AG09309 (cell line): ENCODE results near the gene SDK1.

Experiments used
- DNase-seq: peaks from one replicate; pipeline ENCODE4 v3.0.0-alpha.2; 2010; ENCODE audit warnings: low read depth
- H3K4me3 ChIP-seq: 2 replicates; pipeline ENCODE4 v1.5.1; 2011; ENCODE audit warnings: mild to moderate bottlenecking, low read depth, low read length, moderate library complexity; ENCODE audit not compliant: control insufficient read depth
- CTCF ChIP-seq: IDR thresholded peaks from 2 replicates; pipeline ENCODE4 v1.5.1; 2011; ENCODE audit warnings: mild to moderate bottlenecking, low read depth, low read length, inconsistent platforms; ENCODE audit not compliant: insufficient read depth, control insufficient read depth; ENCODE audit errors: missing control alignments

SDK1 gene

GRCh38 chr7:3370068-3370830 lies 69.2 kb downstream of the SDK1 start:
- H3K4me3 ChIP-seq: no peak overlapping the region
- TF ChIP-seq CTCF: no peak
- no peak for DNase-seq

- H3K4me3 ChIP-seq: no peak overlapping the region
- DNase-seq: no peak
- TF ChIP-seq CTCF: no peak
Observed at GRCh38 chr7:3370921-3371320, 69.9 kb downstream of the SDK1 start.

GRCh38 chr7:3371601-3372000 lies 70.5 kb downstream of the SDK1 start:
- DNase-seq: no peak
- H3K4me3 ChIP-seq: no peak overlapping the region
- no peak for TF ChIP-seq CTCF

GRCh38 chr7:3374239-3374638 lies 73.2 kb downstream of the SDK1 start:
- no peak for DNase-seq
- TF ChIP-seq CTCF: no peak
- H3K4me3 ChIP-seq: no peak overlapping the region

GRCh38 chr7:3378390-3379150 lies 77.5 kb downstream of the SDK1 start:
- H3K4me3 ChIP-seq: no peak overlapping the region
- DNase-seq: no peak
- no peak for TF ChIP-seq CTCF

GRCh38 chr7:3380034-3380433 lies 79.0 kb downstream of the SDK1 start:
- no peak overlapping the region for H3K4me3 ChIP-seq
- no peak for TF ChIP-seq CTCF
- no peak for DNase-seq
